HG03432 (cell line): Measurements from ENCODE around the gene CREB3L2.

Experiments used
- ATAC-seq: cut with Tn5 transposase; IDR thresholded peaks from one replicate; pipeline ENCODE4 v1.9.1; 2021; ENCODE audit warnings: mild to moderate bottlenecking, moderate library complexity; ENCODE audit not compliant: unreplicated experiment

The CREB3L2 gene

GRCh38 chr7:137879357-137880158 is 122.3 kb downstream of the CREB3L2 start:
- peak; percentile 35 for ATAC-seq

- ATAC-seq, result no peak
Measured at GRCh38 chr7:137878333-137878961, 123.4 kb downstream of the CREB3L2 start.

- no peak for ATAC-seq
Measured at GRCh38 chr7:137877027-137877675, 124.7 kb downstream of the CREB3L2 start.

- ATAC-seq, result no peak
Measured at GRCh38 chr7:137875746-137876145, 126.1 kb downstream of the CREB3L2 start.

- ATAC-seq, result no peak
Measured at GRCh38 chr7:137873979-137874777, 127.7 kb downstream of the CREB3L2 start.

- ATAC-seq, result no peak
Measured at GRCh38 chr7:137873524-137873923, 128.4 kb downstream of the CREB3L2 start.

- no peak for ATAC-seq
Measured at GRCh38 chr7:137871170-137871915, 130.5 kb downstream of the CREB3L2 start.

GRCh38 chr7:137870684-137871083 is 131.2 kb downstream of the CREB3L2 start:
- ATAC-seq, result no peak

- no peak for ATAC-seq
Measured at GRCh38 chr7:137870078-137870477, 131.8 kb downstream of the CREB3L2 start.

- no peak for ATAC-seq
Measured at GRCh38 chr7:137869260-137869659, 132.6 kb downstream of the CREB3L2 start.

GRCh38 chr7:137867289-137867688 is 134.6 kb downstream of the CREB3L2 start:
- ATAC-seq, result no peak

GRCh38 chr7:137865764-137866163 is 136.1 kb downstream of the CREB3L2 start:
- no peak for ATAC-seq

- ATAC-seq, result no peak
Measured at GRCh38 chr7:137862964-137863363, 138.9 kb downstream of the CREB3L2 start.

GRCh38 chr7:137862358-137862757 is 139.5 kb downstream of the CREB3L2 start:
- no peak for ATAC-seq

GRCh38 chr7:137860542-137860941 is 141.3 kb downstream of the CREB3L2 start:
- no peak for ATAC-seq

GRCh38 chr7:137853053-137853452 is 148.8 kb downstream of the CREB3L2 start:
- no peak for ATAC-seq

- no peak for ATAC-seq
Measured at GRCh38 chr7:137852108-137852507, 149.8 kb downstream of the CREB3L2 start.

GRCh38 chr7:137850972-137851945 is 150.6 kb downstream of the CREB3L2 start:
- ATAC-seq, result no peak

- no peak for ATAC-seq
Measured at GRCh38 chr7:137850571-137850970, 151.3 kb downstream of the CREB3L2 start.
